ENCODE data around the gene AIFM3. TPM values are rescaled to one million over a fixed set of nuclear protein-coding genes. Genes with fewer than 3 reads are reported as not detected.
"Not testable (repeated sequence)": the region's sequence is repeated elsewhere in the genome, so short reads cannot be mapped to it uniquely, and the experiment has no call there.

AIFM3 gene
- total RNA-seq, 3 donors from 2014 or later = 1.6 to 3.3 (median 2.2) TPM

DNA sequence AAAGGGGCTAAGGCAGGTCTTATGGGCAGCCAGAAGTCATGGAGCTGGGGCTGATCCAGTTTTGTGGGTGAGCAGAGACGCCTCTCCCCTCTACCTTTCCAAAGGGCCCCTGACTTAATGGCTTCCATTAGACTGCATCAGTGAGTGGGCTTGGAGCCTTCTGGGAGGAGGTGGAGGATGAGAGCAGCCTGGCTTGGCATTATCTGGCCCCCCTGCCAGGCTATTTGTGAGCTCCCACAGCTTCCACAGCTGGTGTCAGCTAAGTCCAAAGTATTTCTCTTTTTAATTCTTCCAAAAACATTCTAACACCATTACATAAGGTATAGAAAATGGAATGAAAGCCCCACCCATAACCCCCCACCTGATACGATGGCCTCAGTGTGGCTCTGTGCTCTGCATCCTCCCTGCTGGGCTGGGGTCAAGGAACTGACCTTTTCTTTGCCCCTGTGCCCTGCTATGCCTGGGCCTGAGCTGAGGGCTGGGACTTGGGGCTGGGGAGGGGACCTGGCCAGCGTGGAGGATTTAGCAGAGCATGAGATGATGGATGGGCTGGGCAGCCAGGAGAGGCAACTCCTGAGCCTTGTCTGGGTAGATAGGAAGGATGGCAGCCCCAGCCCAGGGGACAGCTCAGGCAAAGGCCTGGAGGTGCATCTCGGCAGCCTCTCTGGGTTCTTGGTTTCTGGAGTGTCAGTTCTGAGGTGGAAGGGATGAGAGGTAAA lies 4.0 kb downstream of the AIFM3 start:
- no peaks in the 10 kb centered on the region for H3K9me3 ChIP-seq
- no peak overlapping the region for H3K4me3 ChIP-seq

DNA sequence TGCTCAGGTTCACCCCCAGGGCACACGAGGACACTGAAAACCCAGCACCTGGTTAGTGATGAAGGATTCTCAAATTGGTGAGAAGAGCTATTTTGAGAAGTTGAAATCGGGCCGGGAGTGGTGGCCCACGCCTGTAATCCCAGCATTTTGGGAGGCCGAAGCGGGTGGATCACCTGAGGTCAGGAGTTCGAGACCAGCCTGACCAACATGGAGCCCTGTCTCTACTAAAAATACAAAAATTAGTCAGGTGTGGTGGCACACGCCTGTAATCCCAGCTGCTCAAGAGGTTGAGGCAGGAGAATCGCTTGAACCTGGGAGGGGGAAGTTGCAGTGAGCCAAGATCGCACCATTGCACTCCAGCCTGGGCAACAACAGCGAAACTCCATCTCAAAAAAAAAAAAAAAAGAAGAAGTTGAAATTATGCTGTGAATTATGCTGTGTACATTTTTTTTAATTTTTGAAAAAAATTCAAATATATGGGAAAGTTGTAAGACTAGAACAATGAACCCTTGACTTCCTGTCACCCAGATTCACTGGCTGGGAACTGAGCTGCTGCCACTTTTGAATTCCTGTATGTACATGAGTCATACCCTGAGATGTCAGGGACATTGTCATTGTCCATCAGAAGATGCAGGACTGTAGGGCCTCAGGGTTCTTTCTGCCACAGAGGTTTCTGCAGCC lies 5.1 kb downstream of the AIFM3 start:
- H3K4me3 ChIP-seq; H3K27ac ChIP-seq; H3K9me3 ChIP-seq; intact Hi-C loops (cut with DNase I; ENCODE audit: low total_unique reads); DNase-seq (ENCODE audit: low spot score in 2 of 2); H3K36me3 ChIP-seq; H3K27me3 ChIP-seq: not testable (repeated sequence)
- H3K4me1 ChIP-seq = peaks cover 0 to 12% of the 10 kb centered on the region in 2 donors

More for the DNA sequence above, 4.0 kb downstream of the AIFM3 start:
- Histone ChIP-seq H3K36me3 (no peaks in the 10 kb centered on the region), H3K27me3 (no peaks in the 10 kb centered on the region), H3K27ac (no peak overlapping the region), H3K4me1 (peaks cover 0 to 12% of the 10 kb centered on the region in 2 donors)
- DNase-seq (ENCODE audit: low spot score in 2 of 2) = no peak
- intact Hi-C loops (cut with DNase I; ENCODE audit: low total_unique reads) = no loop called here
- TF ChIP-seq CTCF (IDR thresholded peaks at IDR 0.05) (no peak), POLR2AphosphoS5 (IDR thresholded peaks at IDR 0.05) (no peak), POLR2A (IDR thresholded peaks at IDR 0.05) (no peak)

DNA sequence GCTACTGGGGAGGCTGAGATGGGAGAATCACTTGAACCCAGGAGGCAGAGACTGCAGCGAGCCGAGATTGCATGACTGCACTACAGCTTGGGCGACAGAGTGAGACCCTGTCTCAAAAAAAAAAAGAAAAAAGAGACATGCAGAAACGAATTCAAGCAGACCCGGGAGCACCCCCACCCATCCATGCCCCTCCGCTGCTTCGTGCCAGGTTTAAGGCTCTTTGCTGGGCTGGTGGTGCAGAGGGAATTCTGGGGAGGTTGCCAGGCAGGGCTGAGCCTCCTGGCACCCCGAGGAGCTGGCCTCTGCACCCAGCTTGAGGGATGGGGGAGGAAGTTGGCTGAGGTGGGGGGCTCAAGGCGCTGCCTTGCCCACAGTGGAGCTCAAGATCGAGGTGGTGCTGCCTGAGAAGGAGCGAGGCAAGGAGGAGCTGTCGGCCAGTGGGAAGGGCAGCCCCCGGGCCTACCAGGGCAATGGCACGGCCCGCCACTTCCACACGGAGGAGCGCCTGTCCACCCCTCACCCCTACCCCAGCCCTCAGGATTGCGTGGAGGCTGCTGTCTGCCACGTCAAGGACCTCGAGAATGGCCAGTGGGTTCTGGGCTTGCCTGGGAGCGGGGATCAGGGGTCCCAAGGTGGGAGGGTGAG lies 6.0 kb downstream of the AIFM3 start:
- TF ChIP-seq POLR2AphosphoS5 (IDR thresholded peaks at IDR 0.05) (no peak), POLR2A (IDR thresholded peaks at IDR 0.05) (no peak), CTCF (IDR thresholded peaks at IDR 0.05) (no peak)
- Histone ChIP-seq H3K9me3 (no peaks in the 10 kb centered on the region), H3K36me3 (no peaks in the 10 kb centered on the region), H3K27ac (no peak overlapping the region), H3K4me1 (peaks cover 0 to 10% of the 10 kb centered on the region in 2 donors), H3K27me3 (no peaks in the 10 kb centered on the region), H3K4me3 (no peak overlapping the region)
- intact Hi-C loops (cut with DNase I; ENCODE audit: low total_unique reads) = no loop called here
- no peak for DNase-seq (ENCODE audit: low spot score in 2 of 2)

GRCh38 chr22:20973634-20974286 lies 6.7 kb downstream of the AIFM3 start:
- Histone ChIP-seq H3K27ac (no peak overlapping the region), H3K36me3 (no peaks in the 10 kb centered on the region), H3K4me3 (no peak overlapping the region), H3K27me3 (no peaks in the 10 kb centered on the region), H3K9me3 (no peaks in the 10 kb centered on the region), H3K4me1 (peaks cover 0 to 3% of the 10 kb centered on the region in 2 donors)
- intact Hi-C loops (cut with DNase I; ENCODE audit: low total_unique reads) = no loop called here
- TF ChIP-seq CTCF (IDR thresholded peaks at IDR 0.05) = no peak
- TF ChIP-seq POLR2AphosphoS5 (IDR thresholded peaks at IDR 0.05) = no peak
- TF ChIP-seq POLR2A (IDR thresholded peaks at IDR 0.05) = no peak
- no peak for DNase-seq (ENCODE audit: low spot score in 2 of 2)

DNA sequence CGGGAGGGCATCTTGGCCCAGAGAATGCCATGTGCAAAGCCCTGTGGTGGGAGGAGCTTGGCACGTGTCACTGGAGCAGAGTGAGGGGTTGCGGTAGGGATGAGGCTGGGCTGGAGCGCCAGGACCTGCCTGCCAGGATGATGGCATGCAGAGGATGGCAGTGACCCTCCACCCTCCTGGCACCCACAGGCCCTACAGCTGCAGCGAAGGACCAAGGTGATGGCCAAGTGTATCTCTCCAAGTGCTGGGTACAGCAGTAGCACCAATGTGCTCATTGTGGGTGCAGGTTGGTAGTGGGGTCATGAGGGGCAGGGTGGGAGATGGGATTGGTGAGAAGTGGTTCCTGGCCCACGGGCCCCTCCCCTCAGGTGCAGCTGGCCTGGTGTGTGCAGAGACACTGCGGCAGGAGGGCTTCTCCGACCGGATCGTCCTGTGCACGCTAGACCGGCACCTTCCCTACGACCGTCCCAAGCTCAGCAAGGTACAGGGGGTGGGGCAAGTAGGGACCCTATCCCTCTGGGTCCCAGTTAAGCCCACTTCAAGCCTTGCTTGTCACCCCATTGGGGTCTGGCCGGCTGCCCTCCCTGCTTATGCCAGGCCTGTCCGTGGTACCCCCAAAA lies 7.4 kb downstream of the AIFM3 start:
- no peaks in the 10 kb centered on the region for H3K4me1 ChIP-seq
- no peaks in the 10 kb centered on the region for H3K36me3 ChIP-seq
- no peak overlapping the region for H3K27ac ChIP-seq
- TF ChIP-seq POLR2A (IDR thresholded peaks at IDR 0.05) = no peak
- no peak for TF ChIP-seq POLR2AphosphoS5 (IDR thresholded peaks at IDR 0.05)
- no peak for TF ChIP-seq CTCF (IDR thresholded peaks at IDR 0.05)
- no peaks in the 10 kb centered on the region for H3K9me3 ChIP-seq
- no peak for DNase-seq (ENCODE audit: low spot score in 2 of 2)
- intact Hi-C loops (cut with DNase I; ENCODE audit: low total_unique reads) = no loop called here
- no peaks in the 10 kb centered on the region for H3K27me3 ChIP-seq
- H3K4me3 ChIP-seq = no peak overlapping the region
